GM12891 (cell line): ENCODE measurements around the gene CTDSPL.

Experiments used
- PAX5 ChIP-seq: IDR thresholded peaks from 2 replicates; pipeline ENCODE4 v1.6.1; 2011; ENCODE audit warnings: low read length, moderate library complexity, mild to moderate bottlenecking; ENCODE audit not compliant: insufficient read depth, severe bottlenecking
- POLR2A ChIP-seq: IDR thresholded peaks from 2 replicates; pipeline ENCODE4 v1.6.1; 2011; ENCODE audit warnings: low read depth, low read length, control low read depth
- POLR2AphosphoS5 ChIP-seq: IDR thresholded peaks from 2 replicates; pipeline ENCODE4 v1.6.1; 2011; ENCODE audit warnings: low read depth, low read length, control low read depth
- POU2F2 ChIP-seq: IDR thresholded peaks from 2 replicates; pipeline ENCODE4 v1.6.1; 2011; ENCODE audit warnings: low read depth, mild to moderate bottlenecking, control low read depth, low read length, moderate library complexity
- TAF1 ChIP-seq: IDR thresholded peaks from 2 replicates; pipeline ENCODE4 v1.6.1; 2011; ENCODE audit warnings: low read depth, low read length, control low read depth

DNA sequence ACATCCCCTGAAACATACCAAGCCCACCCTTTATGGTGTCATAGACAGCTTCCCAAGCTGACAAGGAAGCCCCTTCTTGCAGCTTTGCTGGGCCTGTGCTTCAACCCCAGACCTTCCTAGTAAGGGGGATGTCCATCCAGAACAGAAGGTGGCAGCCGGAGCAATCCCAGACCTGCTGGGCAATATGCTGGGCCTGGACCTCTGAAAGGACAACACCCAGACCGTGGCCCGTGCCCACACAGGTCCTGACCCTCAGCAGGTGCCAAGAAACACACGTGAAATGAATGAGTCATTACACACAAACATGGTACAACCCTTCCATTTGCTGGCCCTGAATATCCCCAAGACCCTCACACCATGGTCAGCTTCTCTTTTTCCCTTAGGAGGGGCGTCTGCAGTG is 109.1 kb downstream of the CTDSPL start:
- TF ChIP-seq POLR2AphosphoS5 (no peak), POLR2A (no peak), PAX5 (no peak), TAF1 (no peak), POU2F2 (no peak)
